WTC11 (cell line): Measurements from ENCODE around the gene CCDC61. TPM values are rescaled to one million over a fixed set of nuclear protein-coding genes. Genes with fewer than 3 reads are reported as not detected.

ENCODE experiments used
- ATAC-seq: fragments of 200-7000 bp; cut with Tn5 transposase; 2 replicates; pipeline ENCODE4 v1.10.0; 2021; ENCODE audit warnings: mild to moderate bottlenecking, moderate library complexity
- CTCF ChIA-PET: fragments of 300-600 bp; sonication (Branson Sonifier 250); formaldehyde crosslinking; loops from one replicate; lab custom pipeline; 2021; ENCODE audit warnings: antibody characterized with exemption; lab: Charles Lee
- POLR2A ChIA-PET: fragments of 350-600 bp; sonication (Branson Sonifier 250); formaldehyde crosslinking; loops from one replicate; lab custom pipeline; 2021; ENCODE audit warnings: antibody characterized with exemption; lab: Charles Lee
- DNase-seq: peaks from one replicate; pipeline ENCODE4 v3.0.0; 2021; ENCODE audit warnings: low spot score
- H3K27ac Mint-ChIP-seq: 2 replicates; pipeline ENCODE4 v1.8.0; 2021; ENCODE audit warnings: mixed read lengths
- H3K27me3 Mint-ChIP-seq: 2 replicates; pipeline ENCODE4 v1.8.0; 2021; ENCODE audit warnings: low read depth, mild to moderate bottlenecking, moderate library complexity, mixed read lengths
- H3K36me3 Mint-ChIP-seq: 2 replicates; pipeline ENCODE4 v1.8.0; 2021; ENCODE audit warnings: mixed read lengths
- H3K4me1 Mint-ChIP-seq: 2 replicates; pipeline ENCODE4 v1.8.0; 2022; ENCODE audit warnings: mixed read lengths
- H3K4me3 Mint-ChIP-seq: 2 replicates; pipeline ENCODE4 v1.8.0; 2021; ENCODE audit warnings: mild to moderate bottlenecking, moderate library complexity, mixed read lengths
- H3K9me3 Mint-ChIP-seq: 2 replicates; pipeline ENCODE4 v1.8.0; 2021; ENCODE audit warnings: mixed read lengths
- AFF4 ChIP-seq: sonication (generic); formaldehyde crosslinking; IDR thresholded peaks from 2 replicates; pipeline ENCODE4 v1.8.1; 2023; ENCODE audit warnings: mild to moderate bottlenecking, missing genetic modification reagents, borderline replicate concordance
- ARID4B ChIP-seq: sonication (generic); formaldehyde crosslinking; IDR thresholded peaks from 2 replicates; pipeline ENCODE4 v1.8.0; 2023; ENCODE audit warnings: missing genetic modification reagents, mild to moderate bottlenecking, borderline replicate concordance
- CREB1 ChIP-seq: sonication (generic); formaldehyde crosslinking; IDR thresholded peaks from 2 replicates; pipeline ENCODE4 v1.8.0; 2023; ENCODE audit warnings: mild to moderate bottlenecking, missing genetic modification reagents
- ELF4 ChIP-seq: sonication (generic); formaldehyde crosslinking; IDR thresholded peaks from 2 replicates; pipeline ENCODE4 v1.8.1; 2022; ENCODE audit warnings: low read depth, mild to moderate bottlenecking, moderate library complexity, missing genetic modification reagents
- EMX1 ChIP-seq: fragments of 250-450 bp; sonication (Bioruptor Pico); IDR thresholded peaks from 2 replicates; pipeline ENCODE4 v1.8.0; 2021; ENCODE audit warnings: mild to moderate bottlenecking
- ESRRA ChIP-seq: sonication (generic); formaldehyde crosslinking; IDR thresholded peaks from 2 replicates; pipeline ENCODE4 v1.8.1; 2022; ENCODE audit warnings: mild to moderate bottlenecking, missing genetic modification reagents, borderline replicate concordance
- FOXJ3 ChIP-seq: sonication (generic); formaldehyde crosslinking; IDR thresholded peaks from 2 replicates; pipeline ENCODE4 v1.9.0; 2021; ENCODE audit warnings: missing genetic modification reagents, mild to moderate bottlenecking, borderline replicate concordance
- FOXP1 ChIP-seq: sonication (generic); formaldehyde crosslinking; IDR thresholded peaks from 2 replicates; pipeline ENCODE4 v1.8.0; 2022; ENCODE audit warnings: missing genetic modification reagents, mild to moderate bottlenecking, moderate library complexity, borderline replicate concordance
- MYBL2 ChIP-seq: sonication (generic); formaldehyde crosslinking; IDR thresholded peaks from 2 replicates; pipeline ENCODE4 v1.8.1; 2023; ENCODE audit warnings: mild to moderate bottlenecking, moderate library complexity, missing genetic modification reagents
- NFE2L1 ChIP-seq: sonication (generic); formaldehyde crosslinking; IDR thresholded peaks from 2 replicates; pipeline ENCODE4 v1.8.1; 2023; ENCODE audit warnings: missing genetic modification reagents
- NFYB ChIP-seq: sonication (generic); formaldehyde crosslinking; conservative IDR thresholded peaks from 2 replicates; pipeline ENCODE4 v1.8.0; 2022; ENCODE audit warnings: low read depth, missing genetic modification reagents
- NR1H2 ChIP-seq: sonication (generic); formaldehyde crosslinking; IDR thresholded peaks from 2 replicates; pipeline ENCODE4 v1.9.0; 2021; ENCODE audit warnings: mild to moderate bottlenecking, moderate library complexity, missing genetic modification reagents
- NR3C1 ChIP-seq: sonication (generic); formaldehyde crosslinking; conservative IDR thresholded peaks from 2 replicates; pipeline ENCODE4 v1.8.1; 2023; ENCODE audit warnings: low read depth, mild to moderate bottlenecking, missing genetic modification reagents
- PRDM15 ChIP-seq: sonication (generic); formaldehyde crosslinking; IDR thresholded peaks from 2 replicates; pipeline ENCODE4 v1.8.0; 2022; ENCODE audit warnings: missing genetic modification reagents
- RELA ChIP-seq: sonication (generic); formaldehyde crosslinking; IDR thresholded peaks from 2 replicates; pipeline ENCODE4 v1.8.1; 2022; ENCODE audit warnings: missing genetic modification reagents, mild to moderate bottlenecking, borderline replicate concordance
- SOX15 ChIP-seq: fragments of 250-450 bp; sonication (Bioruptor Pico); IDR thresholded peaks from 2 replicates; pipeline ENCODE4 v1.9.0; 2021; ENCODE audit warnings: mild to moderate bottlenecking
- TEAD1 ChIP-seq: sonication (generic); formaldehyde crosslinking; IDR thresholded peaks from 2 replicates; pipeline ENCODE4 v1.8.0; 2022; ENCODE audit warnings: mild to moderate bottlenecking, missing genetic modification reagents
- ZSCAN18 ChIP-seq: fragments of 250-450 bp; sonication (Bioruptor Pico); IDR thresholded peaks from 2 replicates; pipeline ENCODE4 v2.1.2; 2022; ENCODE audit warnings: mild to moderate bottlenecking, moderate library complexity
- total RNA-seq: library from RNA; stranded (reverse); gene quantifications from 3 replicates; pipeline ENCODE4 v1.2.3, GENCODE V29; 2021
- TF ChIP-seq, protein P1 (sequence below): sonication (generic); formaldehyde crosslinking; IDR thresholded peaks from 2 replicates; pipeline ENCODE4 v1.8.1; 2022; ENCODE audit warnings: missing genetic modification reagents, borderline replicate concordance

CCDC61 gene
- total RNA-seq, 1 experiment from 2014 or later, result 33.7 TPM

DNA sequence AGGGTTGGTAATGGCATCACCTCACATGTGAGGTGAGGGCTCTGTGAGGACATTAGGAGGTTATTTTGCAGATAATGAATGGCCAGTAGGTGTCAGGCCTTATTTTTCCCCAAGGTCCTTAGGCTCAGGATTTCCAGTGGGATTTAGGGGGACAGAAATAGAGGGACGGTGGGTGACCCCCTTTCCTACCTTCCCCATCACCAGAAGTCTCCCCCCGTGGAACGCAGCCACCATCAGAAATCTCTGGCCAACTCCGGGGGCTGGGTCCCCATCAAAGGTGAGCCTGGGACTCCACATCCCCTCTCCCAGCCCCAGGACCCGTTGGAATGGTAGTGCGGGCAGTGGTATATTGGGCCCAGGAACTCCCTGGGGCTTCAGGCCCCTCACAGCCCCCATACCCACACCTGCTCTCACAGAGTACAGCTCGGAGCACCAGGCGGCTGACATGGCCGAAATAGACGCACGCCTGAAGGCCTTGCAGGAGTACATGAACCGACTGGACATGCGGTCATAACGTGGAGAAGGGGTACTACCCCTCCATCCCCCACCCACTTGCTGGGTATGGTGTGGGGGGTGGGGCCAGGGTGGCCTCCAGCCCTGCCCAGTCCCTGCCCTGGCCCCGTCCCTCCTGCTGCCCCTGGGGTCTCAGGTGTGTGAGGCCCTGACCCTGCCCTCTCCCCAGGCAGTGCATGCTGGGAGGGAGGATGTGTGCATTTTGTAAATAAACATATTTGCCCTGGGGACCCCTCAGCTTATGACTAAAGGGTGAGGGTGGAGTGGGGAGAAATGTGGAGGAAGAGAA is 22.8 kb downstream of the CCDC61 start (continued):
- TF ChIP-seq AFF4 (CRISPR knock-in tag), result no peak
- TF ChIP-seq PRDM15 (CRISPR knock-in tag), result no peak
- TF ChIP-seq ELF4 (CRISPR knock-in tag), result no peak
- TF ChIP-seq, protein P1, sequence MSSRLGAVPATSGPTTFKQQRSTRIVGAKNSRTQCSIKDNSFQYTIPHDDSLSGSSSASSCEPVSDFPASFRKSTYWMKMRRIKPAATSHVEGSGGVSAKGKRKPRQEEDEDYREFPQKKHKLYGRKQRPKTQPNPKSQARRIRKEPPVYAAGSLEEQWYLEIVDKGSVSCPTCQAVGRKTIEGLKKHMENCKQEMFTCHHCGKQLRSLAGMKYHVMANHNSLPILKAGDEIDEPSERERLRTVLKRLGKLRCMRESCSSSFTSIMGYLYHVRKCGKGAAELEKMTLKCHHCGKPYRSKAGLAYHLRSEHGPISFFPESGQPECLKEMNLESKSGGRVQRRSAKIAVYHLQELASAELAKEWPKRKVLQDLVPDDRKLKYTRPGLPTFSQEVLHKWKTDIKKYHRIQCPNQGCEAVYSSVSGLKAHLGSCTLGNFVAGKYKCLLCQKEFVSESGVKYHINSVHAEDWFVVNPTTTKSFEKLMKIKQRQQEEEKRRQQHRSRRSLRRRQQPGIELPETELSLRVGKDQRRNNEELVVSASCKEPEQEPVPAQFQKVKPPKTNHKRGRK (CRISPR knock-in tag), result no peak
- no peak for TF ChIP-seq NFE2L1
- TF ChIP-seq FOXP1, result no peak
- no peak for TF ChIP-seq NR3C1 (CRISPR knock-in tag)
- TF ChIP-seq, all 79 proteins: peak for 0

GRCh38 chr19:46018729-46019251 is 23.5 kb downstream of the CCDC61 start:
- ChIA-PET CTCF (interaction anchor here (0.9 to 6.3 kb wide), 6 partner anchors 9 to 105 kb away, joined by 4 to 76 read pairs (median 8); no protein-coding TSS in a partner anchor), POLR2A (no interaction called here)
- H3K27ac Mint-ChIP-seq, result no peak overlapping the region
- no peak for ATAC-seq
- no peaks in the 10 kb centered on the region for H3K36me3 Mint-ChIP-seq
- peaks cover 33% of the 10 kb centered on the region for H3K4me1 Mint-ChIP-seq
- H3K9me3 Mint-ChIP-seq, result no peaks in the 10 kb centered on the region
- H3K27me3 Mint-ChIP-seq, result peaks cover 26% of the 10 kb centered on the region
- DNase-seq, result no peak
- no peak overlapping the region for H3K4me3 Mint-ChIP-seq
- TF ChIP-seq NR1H2 (CRISPR knock-in tag) (no peak), CREB1 (CRISPR knock-in tag) (no peak), ESRRA (CRISPR knock-in tag) (no peak), NFYB (CRISPR knock-in tag) (no peak), EMX1 (no peak), MYBL2 (no peak), ZSCAN18 (CRISPR knock-in tag) (no peak), RELA (CRISPR knock-in tag) (no peak), ARID4B (CRISPR knock-in tag) (no peak), TEAD1 (CRISPR knock-in tag) (no peak), FOXJ3 (no peak), SOX15 (CRISPR knock-in tag) (no peak)
